ENCODE data around the gene CYB561. TPM values are rescaled to one million over a fixed set of nuclear protein-coding genes. Genes with fewer than 3 reads are reported as not detected.

The CYB561 gene
- total and polyA plus RNA-seq, 2 experiments from 2014 or later: 13.7 to 30.9 TPM

DNA sequence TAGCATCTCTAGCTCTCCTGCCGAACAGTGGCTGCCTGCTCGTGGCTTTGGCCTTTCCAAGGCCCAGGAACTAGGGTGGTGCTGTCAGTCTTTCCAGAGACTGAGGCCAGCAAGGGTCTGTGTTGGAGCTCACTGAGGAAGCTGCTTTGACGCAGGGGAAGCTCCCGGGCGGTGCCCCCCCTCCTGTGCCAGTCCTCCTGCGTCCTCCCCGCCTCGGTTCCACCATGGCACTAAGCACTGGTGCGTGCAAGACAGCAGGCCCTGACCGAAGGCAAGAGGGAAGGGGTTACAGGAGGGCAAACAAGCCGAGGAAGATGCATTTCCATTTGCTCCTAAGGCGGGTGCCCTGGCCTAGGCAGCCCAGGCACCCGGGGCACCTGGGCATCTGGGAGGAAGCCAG, 4.5 kb downstream of the CYB561 start:
- Mint-ChIP-seq H3K4me3 (no peak overlapping the region), H3K27ac (no peak overlapping the region), H3K36me3 (ENCODE audit: low read depth) (no peaks in the 10 kb centered on the region), H3K9me3 (no peaks in the 10 kb centered on the region), H3K4me1 (peaks cover 43% of the 10 kb centered on the region), H3K27me3 (ENCODE audit: insufficient read depth, low read depth, poor library complexity) (peaks cover 12% of the 10 kb centered on the region)
- no peak overlapping the region for H3K27ac ChIP-seq (ENCODE audit: low read depth)
- H3F3A ChIP-seq (replicated peaks; ENCODE audit: low read depth): no peaks in the 10 kb centered on the region
- H2AFZ ChIP-seq: no peak overlapping the region
- peaks cover 8% of the 10 kb centered on the region; the same call in 1 of the 2 replicates for H3K4me1 ChIP-seq (ENCODE audit: insufficient read depth)
- DNase-seq (ENCODE audit: low spot score) (no peak), ATAC-seq (no peak)
- H3K79me2 ChIP-seq (replicated peaks; ENCODE audit: insufficient read depth): peaks cover 12% of the 10 kb centered on the region
- TF ChIP-seq STAT1 (IDR thresholded peaks at IDR 0.05; ENCODE audit: unreplicated experiment) (no peak), ZNF114 (CRISPR knock-in tag; IDR thresholded peaks at IDR 0.05) (no peak), JUNB (IDR thresholded peaks at IDR 0.05; ENCODE audit: unreplicated experiment) (no peak), NANOG (IDR thresholded peaks at IDR 0.05; ENCODE audit: borderline replicate concordance) (no peak), CREB1 (CRISPR knock-in tag; IDR thresholded peaks at IDR 0.05; ENCODE audit: low read depth) (no peak), POLR2AphosphoS5 (IDR thresholded peaks at IDR 0.05; ENCODE audit: low read depth) (no peak), EZH2phosphoT487 (IDR thresholded peaks at IDR 0.05; ENCODE audit: unreplicated experiment) (no peak), ZNF331 (CRISPR knock-in tag; IDR thresholded peaks at IDR 0.05; ENCODE audit: low read depth) (no peak), EZH2 (IDR thresholded peaks at IDR 0.05; ENCODE audit: low read depth, unreplicated experiment) (no peak)
- TF ChIP-seq, protein P1, sequence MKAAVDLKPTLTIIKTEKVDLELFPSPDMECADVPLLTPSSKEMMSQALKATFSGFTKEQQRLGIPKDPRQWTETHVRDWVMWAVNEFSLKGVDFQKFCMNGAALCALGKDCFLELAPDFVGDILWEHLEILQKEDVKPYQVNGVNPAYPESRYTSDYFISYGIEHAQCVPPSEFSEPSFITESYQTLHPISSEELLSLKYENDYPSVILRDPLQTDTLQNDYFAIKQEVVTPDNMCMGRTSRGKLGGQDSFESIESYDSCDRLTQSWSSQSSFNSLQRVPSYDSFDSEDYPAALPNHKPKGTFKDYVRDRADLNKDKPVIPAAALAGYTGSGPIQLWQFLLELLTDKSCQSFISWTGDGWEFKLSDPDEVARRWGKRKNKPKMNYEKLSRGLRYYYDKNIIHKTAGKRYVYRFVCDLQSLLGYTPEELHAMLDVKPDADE (IDR thresholded peaks at IDR 0.05): no peak
- TF ChIP-seq, protein P2, sequence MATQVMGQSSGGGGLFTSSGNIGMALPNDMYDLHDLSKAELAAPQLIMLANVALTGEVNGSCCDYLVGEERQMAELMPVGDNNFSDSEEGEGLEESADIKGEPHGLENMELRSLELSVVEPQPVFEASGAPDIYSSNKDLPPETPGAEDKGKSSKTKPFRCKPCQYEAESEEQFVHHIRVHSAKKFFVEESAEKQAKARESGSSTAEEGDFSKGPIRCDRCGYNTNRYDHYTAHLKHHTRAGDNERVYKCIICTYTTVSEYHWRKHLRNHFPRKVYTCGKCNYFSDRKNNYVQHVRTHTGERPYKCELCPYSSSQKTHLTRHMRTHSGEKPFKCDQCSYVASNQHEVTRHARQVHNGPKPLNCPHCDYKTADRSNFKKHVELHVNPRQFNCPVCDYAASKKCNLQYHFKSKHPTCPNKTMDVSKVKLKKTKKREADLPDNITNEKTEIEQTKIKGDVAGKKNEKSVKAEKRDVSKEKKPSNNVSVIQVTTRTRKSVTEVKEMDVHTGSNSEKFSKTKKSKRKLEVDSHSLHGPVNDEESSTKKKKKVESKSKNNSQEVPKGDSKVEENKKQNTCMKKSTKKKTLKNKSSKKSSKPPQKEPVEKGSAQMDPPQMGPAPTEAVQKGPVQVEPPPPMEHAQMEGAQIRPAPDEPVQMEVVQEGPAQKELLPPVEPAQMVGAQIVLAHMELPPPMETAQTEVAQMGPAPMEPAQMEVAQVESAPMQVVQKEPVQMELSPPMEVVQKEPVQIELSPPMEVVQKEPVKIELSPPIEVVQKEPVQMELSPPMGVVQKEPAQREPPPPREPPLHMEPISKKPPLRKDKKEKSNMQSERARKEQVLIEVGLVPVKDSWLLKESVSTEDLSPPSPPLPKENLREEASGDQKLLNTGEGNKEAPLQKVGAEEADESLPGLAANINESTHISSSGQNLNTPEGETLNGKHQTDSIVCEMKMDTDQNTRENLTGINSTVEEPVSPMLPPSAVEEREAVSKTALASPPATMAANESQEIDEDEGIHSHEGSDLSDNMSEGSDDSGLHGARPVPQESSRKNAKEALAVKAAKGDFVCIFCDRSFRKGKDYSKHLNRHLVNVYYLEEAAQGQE (IDR thresholded peaks at IDR 0.05; ENCODE audit: unreplicated experiment): no peak
- TF ChIP-seq, protein P3, sequence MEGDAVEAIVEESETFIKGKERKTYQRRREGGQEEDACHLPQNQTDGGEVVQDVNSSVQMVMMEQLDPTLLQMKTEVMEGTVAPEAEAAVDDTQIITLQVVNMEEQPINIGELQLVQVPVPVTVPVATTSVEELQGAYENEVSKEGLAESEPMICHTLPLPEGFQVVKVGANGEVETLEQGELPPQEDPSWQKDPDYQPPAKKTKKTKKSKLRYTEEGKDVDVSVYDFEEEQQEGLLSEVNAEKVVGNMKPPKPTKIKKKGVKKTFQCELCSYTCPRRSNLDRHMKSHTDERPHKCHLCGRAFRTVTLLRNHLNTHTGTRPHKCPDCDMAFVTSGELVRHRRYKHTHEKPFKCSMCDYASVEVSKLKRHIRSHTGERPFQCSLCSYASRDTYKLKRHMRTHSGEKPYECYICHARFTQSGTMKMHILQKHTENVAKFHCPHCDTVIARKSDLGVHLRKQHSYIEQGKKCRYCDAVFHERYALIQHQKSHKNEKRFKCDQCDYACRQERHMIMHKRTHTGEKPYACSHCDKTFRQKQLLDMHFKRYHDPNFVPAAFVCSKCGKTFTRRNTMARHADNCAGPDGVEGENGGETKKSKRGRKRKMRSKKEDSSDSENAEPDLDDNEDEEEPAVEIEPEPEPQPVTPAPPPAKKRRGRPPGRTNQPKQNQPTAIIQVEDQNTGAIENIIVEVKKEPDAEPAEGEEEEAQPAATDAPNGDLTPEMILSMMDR (conservative IDR thresholded peaks at IDR 0.05; ENCODE audit: low read depth in 2 of 2): no peak
- TF ChIP-seq, protein P4, sequence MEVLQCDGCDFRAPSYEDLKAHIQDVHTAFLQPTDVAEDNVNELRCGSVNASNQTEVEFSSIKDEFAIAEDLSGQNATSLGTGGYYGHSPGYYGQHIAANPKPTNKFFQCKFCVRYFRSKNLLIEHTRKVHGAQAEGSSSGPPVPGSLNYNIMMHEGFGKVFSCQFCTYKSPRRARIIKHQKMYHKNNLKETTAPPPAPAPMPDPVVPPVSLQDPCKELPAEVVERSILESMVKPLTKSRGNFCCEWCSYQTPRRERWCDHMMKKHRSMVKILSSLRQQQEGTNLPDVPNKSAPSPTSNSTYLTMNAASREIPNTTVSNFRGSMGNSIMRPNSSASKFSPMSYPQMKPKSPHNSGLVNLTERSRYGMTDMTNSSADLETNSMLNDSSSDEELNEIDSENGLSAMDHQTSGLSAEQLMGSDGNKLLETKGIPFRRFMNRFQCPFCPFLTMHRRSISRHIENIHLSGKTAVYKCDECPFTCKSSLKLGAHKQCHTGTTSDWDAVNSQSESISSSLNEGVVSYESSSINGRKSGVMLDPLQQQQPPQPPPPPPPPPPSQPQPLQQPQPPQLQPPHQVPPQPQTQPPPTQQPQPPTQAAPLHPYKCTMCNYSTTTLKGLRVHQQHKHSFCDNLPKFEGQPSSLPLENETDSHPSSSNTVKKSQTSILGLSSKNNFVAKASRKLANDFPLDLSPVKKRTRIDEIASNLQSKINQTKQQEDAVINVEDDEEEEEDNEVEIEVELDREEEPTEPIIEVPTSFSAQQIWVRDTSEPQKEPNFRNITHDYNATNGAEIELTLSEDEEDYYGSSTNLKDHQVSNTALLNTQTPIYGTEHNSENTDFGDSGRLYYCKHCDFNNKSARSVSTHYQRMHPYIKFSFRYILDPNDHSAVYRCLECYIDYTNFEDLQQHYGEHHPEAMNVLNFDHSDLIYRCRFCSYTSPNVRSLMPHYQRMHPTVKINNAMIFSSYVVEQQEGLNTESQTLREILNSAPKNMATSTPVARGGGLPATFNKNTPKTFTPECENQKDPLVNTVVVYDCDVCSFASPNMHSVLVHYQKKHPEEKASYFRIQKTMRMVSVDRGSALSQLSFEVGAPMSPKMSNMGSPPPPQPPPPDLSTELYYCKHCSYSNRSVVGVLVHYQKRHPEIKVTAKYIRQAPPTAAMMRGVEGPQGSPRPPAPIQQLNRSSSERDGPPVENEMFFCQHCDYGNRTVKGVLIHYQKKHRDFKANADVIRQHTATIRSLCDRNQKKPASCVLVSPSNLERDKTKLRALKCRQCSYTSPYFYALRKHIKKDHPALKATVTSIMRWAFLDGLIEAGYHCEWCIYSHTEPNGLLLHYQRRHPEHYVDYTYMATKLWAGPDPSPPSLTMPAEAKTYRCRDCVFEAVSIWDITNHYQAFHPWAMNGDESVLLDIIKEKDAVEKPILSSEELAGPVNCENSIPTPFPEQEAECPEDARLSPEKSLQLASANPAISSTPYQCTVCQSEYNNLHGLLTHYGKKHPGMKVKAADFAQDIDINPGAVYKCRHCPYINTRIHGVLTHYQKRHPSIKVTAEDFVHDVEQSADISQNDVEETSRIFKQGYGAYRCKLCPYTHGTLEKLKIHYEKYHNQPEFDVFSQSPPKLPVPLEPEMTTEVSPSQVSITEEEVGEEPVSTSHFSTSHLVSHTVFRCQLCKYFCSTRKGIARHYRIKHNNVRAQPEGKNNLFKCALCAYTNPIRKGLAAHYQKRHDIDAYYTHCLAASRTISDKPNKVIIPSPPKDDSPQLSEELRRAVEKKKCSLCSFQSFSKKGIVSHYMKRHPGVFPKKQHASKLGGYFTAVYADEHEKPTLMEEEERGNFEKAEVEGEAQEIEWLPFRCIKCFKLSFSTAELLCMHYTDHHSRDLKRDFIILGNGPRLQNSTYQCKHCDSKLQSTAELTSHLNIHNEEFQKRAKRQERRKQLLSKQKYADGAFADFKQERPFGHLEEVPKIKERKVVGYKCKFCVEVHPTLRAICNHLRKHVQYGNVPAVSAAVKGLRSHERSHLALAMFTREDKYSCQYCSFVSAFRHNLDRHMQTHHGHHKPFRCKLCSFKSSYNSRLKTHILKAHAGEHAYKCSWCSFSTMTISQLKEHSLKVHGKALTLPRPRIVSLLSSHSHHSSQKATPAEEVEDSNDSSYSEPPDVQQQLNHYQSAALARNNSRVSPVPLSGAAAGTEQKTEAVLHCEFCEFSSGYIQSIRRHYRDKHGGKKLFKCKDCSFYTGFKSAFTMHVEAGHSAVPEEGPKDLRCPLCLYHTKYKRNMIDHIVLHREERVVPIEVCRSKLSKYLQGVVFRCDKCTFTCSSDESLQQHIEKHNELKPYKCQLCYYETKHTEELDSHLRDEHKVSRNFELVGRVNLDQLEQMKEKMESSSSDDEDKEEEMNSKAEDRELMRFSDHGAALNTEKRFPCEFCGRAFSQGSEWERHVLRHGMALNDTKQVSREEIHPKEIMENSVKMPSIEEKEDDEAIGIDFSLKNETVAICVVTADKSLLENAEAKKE (CRISPR knock-in tag; IDR thresholded peaks at IDR 0.05): no peak
- no peaks in the 10 kb centered on the region for H3K9me2 ChIP-seq (ENCODE audit: insufficient read depth)
- no peaks in the 10 kb centered on the region for H4K20me1 ChIP-seq (replicated peaks; ENCODE audit: insufficient read depth)
- H3K27me3 ChIP-seq (ENCODE audit: insufficient read depth): peaks cover 6% of the 10 kb centered on the region
- H3K4me3 ChIP-seq: no peak overlapping the region
- no peaks in the 10 kb centered on the region for H3K36me3 ChIP-seq (ENCODE audit: insufficient read depth)
- no peak overlapping the region for H3K4me2 ChIP-seq

Data from GM23338 (cell line).